NCI-H1436 (cell line): ENCODE data around the gene ALDH2.
"Not testable (repeated sequence)": the region's sequence is repeated elsewhere in the genome, so short reads cannot be mapped to it uniquely, and the experiment has no call there.

ENCODE experiments used
- DNase-seq: peaks from one replicate; lab custom pipeline; 2025; lab: John Stamatoyannopoulos, UW

Gene ALDH2

DNA sequence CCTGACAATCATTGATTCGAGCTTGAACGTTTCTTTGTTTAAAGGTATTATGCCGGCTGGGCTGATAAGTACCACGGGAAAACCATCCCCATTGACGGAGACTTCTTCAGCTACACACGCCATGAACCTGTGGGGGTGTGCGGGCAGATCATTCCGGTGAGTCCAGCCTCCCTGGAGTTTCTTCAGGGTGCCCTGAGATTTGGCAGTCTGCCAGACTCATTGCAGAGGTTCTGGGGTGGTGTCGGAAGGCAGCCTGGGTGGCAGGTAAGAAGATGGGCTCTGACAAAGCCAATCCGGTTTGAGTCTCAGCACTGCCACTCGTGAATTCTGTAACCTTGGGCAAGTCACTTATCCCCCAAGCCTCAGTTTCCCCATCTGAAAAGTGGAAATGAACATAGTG, 23.0 kb downstream of the ALDH2 start:
- DNase-seq = no peak

DNA sequence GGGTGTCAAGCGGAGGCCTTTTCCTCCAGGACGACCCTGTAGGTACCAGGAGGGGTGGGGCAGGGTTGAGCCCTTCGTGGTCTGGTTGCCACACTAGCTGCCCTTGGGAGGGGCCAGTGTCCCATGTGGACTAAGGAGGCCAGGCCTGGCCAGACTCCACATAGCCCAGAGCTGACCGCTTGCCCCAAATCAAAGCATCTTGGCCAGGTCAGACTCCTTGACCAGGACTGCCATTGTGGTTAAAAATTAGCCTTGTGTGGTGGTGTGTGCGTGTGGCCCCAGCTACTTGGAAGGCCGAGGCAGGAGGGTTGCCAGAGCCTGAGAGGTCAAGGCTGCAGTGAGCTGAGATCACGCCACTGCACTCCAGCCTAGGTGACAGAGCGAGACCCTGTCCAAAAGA, 24.8 kb downstream of the ALDH2 start:
- DNase-seq = no peak

DNA sequence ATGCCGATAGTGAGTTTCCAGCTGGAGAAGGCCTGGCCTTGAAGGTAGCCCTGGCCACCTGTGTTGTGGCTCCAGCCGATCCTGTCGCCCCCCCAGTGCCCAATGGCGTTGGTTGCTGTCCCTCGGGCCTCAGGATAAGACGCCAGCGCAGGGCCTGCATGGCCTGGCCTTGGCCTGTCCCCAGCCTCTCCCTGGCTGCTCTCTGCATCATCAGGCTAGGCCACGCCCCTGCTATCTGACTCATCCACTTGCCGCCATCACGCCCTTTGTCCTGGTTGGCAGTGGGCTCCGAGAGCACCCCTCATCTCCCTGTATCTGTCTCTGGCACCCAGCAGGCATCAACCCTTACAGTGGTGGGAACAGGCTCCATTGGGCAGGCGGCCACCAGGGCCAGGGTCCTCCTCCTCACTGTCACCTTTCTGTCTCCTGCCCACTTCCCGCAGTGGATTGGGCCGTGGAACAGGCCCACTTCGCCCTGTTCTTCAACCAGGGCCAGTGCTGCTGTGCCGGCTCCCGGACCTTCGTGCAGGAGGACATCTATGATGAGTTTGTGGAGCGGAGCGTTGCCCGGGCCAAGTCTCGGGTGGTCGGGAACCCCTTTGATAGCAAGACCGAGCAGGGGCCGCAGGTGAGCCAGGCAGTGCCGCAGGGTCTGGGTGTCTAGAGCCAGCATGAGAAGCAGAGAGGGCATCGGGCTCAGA, 25.6 kb downstream of the ALDH2 start:
- DNase-seq = no peak

DNA sequence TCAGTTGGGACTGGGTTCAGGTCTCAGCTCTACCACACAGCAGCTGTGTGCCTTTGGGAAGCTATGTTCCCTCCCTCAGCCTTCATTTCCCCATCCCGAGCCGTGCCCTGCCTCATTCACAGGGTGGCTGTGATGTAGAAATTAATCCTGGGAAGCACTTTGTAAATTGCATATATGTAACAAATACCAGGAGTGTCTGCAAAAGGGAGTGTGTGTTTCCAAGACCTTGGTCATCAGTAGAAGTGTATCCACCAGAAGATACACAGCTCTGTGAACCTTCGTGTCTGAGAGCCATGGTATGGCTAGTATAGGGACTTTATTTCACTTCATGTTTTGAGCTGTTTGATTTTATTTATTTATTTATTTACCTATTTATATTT, 26.1 kb downstream of the ALDH2 start:
- DNase-seq = no peak

DNA sequence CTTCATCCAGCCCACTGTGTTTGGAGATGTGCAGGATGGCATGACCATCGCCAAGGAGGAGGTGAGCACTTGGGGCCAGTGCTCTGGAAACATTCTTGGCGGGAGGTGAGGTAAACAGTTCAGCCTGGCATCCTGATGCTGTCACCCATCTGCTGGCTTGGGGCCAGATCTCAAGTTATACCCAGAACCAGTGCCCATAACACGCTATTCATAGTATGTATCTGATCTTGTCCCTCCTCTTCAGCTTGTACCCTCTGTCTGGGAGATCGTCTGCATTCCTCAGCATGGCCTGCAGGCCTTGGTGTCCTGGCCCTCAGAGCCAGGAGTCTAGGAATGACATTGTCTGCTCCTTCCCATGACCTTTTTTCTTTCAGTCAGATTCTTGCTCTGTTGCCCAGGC, 31.4 kb downstream of the ALDH2 start:
- no peak for DNase-seq

- DNase-seq = no peak
These were observed 33.0 kb downstream of the ALDH2 start for GRCh38 chr12:111799758-111800157.

DNA sequence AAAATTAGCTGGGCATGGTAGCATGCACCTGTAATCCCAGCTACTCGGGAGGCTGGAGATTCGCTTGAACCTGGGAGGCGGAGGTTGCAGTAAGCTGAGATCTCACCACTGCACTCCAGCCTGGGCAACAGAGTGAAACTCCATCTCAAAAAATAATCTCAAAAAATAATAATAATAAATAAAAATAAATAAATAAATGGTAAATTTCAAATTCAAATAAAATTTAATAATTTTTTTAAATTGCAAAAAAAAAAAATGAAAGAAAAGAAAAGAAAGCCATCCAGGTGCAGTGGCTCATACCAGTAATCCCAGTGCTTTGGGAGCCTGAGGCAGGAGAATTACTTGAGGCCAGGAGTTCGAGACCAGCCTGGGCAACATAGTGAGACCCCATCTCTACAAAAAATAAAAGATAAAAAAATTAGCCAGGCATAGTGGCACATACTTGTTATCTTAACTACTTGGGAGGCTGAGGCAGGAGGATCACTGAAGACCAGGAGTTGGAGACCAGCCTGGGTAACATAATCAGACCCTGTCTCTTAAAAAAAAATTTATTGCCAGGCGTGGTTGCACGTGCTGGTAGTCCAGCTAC, 36.4 kb downstream of the ALDH2 start:
- DNase-seq = no peak

GRCh38 chr12:111803851-111804250, 37.1 kb downstream of the ALDH2 start:
- DNase-seq = no peak

DNA sequence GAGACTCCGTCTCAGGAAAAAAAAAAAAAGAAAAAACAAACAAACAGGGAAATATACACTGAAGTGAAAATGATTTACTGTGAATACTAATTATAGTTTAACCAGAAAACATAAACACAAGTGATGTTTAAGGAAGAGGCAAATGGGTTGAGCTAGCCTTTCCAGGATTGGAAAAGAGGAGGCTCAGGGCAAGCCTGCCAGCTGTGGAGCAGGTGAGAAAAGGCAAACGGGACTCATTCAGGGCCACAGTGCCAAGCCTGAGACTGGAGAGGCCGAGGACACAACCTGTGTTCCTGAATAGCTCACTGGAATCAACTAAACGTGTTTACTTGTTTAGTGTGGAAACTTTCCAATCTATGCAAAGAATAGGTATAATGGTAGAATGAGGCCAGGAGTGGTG, 39.6 kb downstream of the ALDH2 start:
- no peak for DNase-seq

DNA sequence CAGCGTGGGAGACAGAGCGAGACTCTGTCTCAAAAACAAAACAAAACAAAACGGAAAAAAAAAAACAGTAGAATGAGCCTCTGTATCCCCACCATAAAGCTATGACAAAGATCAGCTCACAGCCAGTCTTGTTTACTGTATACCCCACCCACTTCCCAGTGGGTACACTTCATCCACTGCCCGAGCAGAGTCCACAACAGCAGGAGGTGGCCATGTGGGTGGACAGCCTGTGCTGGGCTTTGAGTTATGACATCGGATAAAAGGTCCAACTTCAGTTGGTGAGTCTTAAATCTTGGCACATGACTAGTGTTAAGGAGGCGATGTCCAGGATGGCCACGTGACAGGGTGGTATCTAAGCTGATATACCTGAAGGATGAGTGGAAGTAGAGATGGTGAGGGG, 40.5 kb downstream of the ALDH2 start:
- no peak for DNase-seq

DNA sequence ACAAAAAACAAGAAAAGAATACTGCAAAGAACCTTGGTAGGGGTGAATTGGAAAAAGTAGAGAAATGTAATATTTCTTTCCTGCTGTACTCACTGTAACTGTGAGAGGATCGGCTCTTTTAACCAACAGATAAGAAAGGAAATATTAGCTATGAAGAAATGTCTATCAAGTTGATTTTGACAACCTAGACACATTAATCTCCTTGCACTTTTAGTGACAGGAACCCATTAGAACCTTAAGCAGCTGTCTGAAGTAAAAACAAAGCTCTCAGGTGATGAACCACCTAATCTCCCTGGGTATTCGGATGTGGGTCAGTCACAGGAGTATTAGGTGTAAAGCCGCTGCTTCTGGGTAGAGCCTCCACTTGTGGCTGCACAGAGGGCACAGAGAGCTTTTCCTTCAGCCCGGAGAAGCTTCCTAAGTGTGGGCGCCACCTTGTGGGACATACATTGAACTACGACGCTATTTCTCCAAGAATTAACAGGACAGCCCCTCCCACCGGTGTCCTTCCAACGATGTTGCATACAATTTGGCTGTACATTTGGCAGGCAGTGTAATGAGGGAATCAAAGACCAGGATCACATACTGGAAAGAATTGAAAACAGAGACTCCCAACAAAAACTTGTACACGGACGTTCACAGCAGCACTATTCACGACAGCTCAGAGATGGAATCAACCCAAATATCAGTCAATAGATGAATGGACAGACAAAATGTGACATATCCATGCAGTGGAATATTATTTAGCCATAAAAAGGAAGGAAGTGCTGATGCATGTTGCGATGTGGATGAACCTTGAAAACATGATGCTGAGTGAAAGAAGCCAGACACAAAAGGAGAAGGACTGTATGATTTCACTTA, 46.4 kb downstream of the ALDH2 start:
- peak; percentile 81 for DNase-seq

GRCh38 chr12:111816065-111816615, 49.4 kb downstream of the ALDH2 start:
- DNase-seq = no peak

DNA sequence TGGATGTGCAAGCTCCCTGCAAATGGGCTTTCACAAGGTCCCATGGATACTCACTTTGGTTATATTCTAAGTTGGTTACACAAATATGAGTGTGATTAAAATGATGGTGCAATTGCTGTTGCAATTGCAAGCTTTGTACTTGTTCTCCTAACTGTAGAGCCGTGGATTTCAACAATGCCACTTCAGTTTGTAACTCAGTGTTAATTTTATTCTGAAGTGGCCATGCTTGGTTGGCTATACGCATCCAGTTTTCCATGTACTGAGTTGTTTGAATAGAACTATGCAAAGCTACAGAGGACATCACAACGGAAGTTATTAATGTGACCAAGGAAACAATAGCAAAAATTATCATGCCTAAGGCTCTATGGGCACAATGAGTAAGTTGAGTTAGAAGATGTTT, 50.2 kb downstream of the ALDH2 start:
- DNase-seq = not testable (repeated sequence)

GRCh38 chr12:111818340-111818739, 51.6 kb downstream of the ALDH2 start:
- no peak for DNase-seq

DNA sequence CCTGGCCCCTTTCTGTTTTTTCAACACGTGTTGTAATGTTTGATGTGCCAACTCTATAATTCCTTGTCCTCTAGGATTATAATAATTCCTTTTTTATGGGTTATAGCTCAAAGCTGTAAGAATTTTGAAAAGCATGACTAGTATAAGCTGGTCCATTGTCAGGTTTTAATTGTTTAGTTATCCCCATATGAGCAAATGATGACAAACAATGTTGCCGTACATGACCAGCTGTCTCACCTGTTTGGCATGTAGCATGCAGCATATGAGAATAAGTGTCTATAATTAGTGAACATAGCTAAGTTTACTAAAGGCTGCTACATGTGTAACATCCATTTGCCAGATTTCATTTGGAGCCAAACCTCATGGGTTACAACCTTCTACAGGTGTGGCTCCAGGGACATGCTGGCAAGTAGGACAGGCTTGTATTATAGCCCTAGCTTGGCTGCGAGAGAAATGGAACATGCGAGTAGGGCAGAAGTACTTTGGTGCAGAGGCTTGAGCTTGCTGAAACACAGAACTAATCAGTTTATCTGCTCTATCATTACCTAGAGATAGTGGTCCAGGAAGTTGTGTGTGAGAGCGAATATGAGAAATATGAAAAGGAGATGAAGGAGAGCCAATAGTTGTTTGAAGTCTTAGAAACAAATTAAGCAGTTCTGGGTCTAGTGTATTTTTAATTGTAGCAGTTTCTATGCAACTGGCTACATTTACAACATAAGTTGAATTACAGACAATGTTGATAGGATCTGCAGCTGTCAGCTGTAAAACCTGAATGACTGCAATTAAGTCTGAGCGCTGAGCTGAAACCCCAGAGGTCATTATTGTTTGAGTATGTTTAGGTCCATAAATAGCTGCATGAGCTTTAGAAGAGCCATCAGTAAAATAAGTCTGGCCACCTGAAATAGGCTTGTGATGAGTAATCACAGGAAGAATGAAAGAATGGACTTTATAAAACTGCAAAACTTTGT, 52.7 kb downstream of the ALDH2 start:
- DNase-seq = peak; percentile 51

DNA sequence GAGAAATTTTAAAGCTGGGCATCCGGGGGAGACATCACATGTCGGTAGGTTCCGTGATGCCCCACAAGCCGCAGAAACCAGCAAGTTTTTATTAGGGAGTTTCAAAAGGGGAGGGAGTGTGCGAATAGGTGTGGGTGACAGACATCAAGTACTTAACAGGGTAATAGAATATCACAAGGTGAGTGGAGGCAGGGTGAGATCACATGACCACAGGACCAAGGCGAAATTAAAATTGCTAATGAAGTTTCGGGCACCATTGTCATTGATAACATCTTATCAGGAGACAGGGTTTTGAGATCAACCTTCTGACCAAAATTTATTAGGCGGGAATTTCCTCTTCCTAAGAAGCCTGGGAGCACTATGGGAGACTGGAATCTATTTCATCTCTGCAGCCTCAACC, 54.1 kb downstream of the ALDH2 start:
- not testable (repeated sequence) for DNase-seq

- no peak for DNase-seq
These were observed 56.2 kb downstream of the ALDH2 start for GRCh38 chr12:111822886-111823285.

GRCh38 chr12:111823891-111824290, 57.2 kb downstream of the ALDH2 start:
- no peak for DNase-seq

- DNase-seq = not testable (repeated sequence)
These were observed 57.6 kb downstream of the ALDH2 start for GRCh38 chr12:111824312-111824711.

GRCh38 chr12:111825509-111825908, 58.8 kb downstream of the ALDH2 start:
- DNase-seq = no peak

- no peak for DNase-seq
These were observed 59.6 kb downstream of the ALDH2 start for GRCh38 chr12:111826316-111826715.

DNA sequence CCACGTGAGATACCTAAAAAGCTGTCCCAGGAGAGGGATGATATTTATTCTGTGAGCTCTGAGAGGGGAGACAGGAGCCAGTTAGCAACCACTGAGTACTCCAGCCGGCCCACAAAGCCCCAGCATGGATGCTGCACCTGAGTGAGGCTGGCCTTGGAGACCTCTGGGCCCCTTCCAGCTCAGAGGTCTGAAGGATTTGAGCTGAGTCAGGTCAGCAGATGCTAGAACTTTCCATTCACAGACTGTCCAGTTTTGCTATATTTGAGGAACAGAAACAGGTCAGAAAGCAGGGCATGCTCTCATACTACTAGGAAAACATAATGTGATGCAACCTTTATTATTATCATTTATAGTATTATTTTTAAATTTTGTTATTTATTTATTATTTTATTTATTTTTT, 60.3 kb downstream of the ALDH2 start:
- DNase-seq = no peak
